AG08396 (cell line): ENCODE measurements around the gene WDR86.

Experiments used
- DNase-seq: peaks from one replicate; pipeline ENCODE4 v3.0.0; 2012; ENCODE audit warnings: low spot score, mixed read lengths

The WDR86 gene

DNA sequence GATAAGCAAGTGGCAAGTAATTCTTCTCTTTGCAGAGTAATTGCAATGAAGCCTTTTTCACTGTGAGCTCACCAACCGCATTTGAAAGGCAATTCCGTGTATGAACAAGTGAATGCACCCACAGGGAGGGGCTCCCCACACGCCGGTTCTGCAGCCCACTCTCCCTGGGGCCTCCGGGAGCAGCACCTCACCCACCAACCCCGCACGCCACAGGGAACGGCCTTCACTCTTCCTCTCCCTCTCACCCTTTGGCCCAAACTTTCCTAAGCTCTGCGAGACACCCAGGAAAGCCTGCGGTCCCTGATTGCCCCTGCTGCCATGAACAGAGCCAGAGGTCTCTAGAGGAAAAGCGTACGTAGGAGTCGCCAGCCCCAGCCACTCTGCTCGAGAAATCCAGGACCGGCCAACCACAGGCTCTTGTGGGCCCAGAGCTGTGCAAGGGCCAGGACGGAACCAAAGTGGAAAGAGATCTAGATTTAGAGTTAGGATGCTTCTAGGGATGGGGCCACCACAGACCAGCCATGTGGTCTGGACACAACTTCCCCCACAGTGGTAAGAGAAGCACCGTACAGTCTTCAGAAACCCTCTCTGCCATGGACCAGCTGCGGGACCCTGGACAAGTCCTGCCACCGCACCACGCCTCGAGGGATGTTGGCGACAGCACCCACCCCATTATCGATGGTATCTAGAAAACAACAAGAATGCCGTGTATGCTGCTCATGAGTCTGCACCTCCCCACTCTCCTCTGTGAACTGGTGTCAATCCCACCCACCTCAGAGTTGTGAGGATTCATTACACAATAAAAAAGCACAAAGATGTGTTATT, 3.6 kb downstream of the WDR86 start:
- no peak for DNase-seq

GRCh38 chr7:151405588-151405987, 4.2 kb downstream of the WDR86 start:
- DNase-seq = no peak

GRCh38 chr7:151405056-151405455, 4.8 kb downstream of the WDR86 start:
- no peak for DNase-seq

DNA sequence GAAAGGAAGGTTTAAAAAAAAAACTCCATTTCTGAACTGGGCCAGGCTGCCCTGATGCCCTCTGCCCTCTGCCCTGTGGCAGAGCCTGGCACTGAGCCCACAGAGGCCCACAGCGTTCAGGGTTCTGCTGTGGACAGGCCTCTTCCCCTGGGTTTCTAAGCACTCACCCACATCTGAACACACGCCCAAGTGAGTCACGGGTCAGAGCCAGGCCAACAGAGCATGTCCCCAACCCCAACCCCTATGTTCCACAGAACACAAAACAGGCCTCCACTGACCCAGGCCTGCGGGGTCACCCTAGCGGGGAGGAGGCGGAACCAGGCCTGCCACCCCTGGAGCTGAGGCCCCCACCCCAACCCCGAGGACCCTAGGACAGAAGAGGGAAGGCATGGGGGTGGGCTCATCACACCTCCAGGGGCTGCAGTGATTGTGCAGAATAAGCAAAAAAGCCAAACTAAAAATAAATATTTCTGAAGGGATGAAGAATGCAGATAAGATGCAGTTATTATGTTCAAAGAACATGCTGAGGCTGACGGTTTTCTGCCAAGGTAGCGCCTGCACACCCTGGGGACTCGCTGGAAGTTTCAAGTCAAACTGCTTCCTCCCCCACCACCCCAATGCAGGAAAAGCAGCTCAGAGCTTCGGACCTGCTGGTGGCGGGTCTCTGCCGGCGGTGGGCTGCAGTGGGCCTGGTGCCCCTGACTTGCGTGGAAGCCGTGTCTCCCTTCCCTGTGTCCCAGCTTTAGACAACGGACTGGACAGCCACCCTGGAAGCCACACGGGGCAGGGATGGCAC, 5.4 kb downstream of the WDR86 start:
- peak; percentile 56 for DNase-seq

DNA sequence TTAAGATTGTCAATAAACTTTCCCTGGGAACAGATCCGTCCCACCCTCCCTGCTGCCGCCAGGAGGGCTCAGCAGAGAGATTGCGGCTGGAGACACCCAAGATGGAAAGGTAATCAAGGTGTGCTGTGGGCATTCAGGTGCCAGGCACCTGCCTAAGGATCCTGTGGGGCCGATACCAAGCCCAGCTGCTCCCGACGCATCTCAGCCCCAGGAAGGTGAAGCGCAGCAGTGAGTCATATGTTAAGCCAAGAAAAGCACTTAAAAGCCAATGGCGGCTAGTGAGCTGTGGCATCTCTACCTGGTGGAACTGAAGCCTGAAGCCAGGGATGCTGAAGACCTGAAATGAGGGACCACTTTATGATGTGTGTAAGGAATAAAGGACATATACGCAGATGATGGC, 6.1 kb downstream of the WDR86 start:
- DNase-seq = no peak

DNA sequence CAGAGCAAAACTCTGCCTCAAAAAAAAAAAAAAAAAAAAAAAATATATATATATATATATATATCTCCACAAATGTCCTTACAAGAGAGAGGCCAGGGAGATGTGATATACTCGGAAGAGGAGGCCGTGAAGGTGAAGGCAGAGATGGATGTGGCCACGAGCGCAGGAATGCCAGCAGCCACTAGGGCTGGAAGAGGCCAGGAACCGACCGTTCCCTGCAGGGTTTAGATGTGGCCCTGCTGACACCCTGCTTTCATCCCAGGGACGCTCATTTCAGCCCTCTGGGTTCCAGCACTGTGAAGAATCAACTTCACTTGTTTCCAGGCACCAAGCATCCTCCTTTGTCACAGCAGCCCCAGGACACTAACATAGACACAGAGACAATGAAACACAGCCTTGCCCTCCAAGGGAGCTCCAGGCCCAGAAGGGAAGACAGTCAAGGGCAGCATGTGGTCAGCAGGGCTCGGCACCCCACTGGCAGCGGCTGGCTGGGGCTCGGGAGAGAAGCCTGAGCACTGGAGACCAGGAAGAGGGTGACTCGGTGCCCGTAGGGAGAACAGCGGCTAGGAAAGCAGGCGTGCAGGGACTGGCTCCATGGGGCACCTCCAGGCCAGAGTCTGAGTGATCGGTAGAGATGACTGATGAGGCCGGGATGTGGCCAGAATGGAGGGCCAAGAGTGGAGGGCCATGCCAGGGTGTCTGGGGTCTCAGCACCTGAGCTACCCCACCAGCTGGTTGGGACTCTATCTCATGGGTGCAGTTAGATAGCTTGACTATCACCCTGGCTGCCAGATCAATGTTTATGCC, 7.6 kb downstream of the WDR86 start:
- no peak for DNase-seq

GRCh38 chr7:151400626-151401315, 9.1 kb downstream of the WDR86 start:
- DNase-seq = no peak

DNA sequence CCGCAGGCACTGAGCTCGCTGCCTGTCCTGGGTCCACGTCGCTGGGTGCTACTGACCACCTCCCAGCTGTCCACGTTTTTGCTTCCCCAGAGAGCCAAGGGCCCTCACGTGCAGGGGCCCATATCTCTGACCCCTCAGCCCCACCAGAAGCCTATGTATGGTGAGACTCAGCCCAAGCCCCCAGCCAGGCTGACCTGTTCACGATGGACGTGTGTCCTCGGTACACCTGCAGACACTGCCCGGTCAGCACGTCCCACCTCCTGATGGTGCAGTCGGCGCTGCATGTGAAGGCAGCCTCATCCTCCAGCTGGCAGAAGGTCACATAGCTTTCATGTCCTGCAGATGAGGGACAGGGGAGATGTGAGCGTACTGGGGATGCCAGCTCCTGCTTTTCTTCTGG, 9.9 kb downstream of the WDR86 start:
- DNase-seq = no peak

DNA sequence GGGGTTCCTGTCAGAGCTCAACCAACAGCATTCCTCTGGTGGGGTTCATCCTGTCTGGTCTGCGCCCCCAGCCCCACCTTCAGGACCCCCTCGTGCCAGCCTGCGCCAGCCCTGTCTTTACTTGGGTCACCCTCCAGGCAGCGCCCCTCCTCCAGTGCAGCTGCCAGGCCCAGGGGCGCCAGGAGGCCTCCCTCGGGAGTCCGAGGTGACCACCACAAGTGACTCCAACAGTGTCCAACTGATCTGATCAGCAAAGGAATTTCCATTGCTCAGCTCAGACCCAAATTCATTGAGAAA, 10.6 kb downstream of the WDR86 start:
- no peak for DNase-seq

DNA sequence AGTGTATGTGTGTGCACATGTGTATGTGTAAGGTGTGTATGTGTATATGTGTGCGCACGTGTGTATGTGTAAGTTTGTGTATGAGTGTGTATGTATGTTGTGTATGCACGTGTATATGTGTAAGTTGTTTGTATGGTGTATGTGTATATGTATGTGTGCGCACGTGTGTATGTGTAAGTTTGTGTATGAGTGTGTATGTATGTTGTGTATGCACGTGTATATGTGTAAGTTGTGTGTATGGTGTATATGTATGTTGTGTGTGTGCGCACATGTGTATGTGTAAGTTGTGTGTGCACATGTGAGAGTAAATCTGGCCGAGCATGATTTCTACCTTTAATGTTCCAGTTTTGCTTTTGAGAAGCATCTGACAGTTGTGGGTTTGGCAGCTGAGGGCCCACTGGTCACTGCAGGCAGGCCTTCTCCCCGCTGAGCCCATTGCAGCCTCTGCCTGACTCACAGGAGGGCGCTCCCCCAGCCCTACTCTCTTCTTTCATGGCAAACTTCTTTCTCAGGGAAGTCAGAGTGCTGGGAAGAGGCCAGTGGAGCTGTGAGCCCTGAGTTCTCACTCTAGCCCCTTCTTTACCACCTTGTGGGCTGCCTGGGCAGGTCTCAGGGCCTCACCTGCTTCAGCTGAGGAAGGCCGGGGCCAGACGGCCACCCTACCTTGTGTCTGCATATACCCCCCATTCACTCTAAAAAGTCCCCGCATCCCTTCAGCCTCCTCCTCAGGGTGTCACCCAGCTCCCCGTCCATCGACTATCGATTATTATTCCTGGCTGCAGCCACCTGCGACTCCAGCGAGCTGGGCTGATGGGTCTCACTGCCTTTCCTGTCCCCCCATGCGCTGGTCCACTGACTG, 11.2 kb downstream of the WDR86 start:
- DNase-seq = no peak

DNA sequence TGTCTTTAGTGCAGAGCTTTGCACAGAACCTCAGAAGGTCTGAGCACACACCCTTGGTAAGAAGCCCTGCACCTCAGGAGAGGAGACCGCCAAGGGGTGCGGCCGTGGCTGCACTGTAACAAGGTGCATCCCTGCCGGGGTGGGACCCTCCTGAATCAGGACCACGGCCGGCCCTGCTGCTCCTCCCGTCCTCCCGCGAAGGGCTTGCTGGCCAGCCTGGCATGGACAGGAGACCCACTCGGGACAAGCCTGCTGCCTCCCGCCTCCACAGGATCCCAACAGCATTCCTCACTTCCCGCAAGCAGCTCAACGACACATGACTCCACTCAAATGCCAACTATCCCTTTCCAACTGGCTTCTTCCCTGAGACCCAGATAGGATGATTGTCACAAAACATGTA, 12.8 kb downstream of the WDR86 start:
- DNase-seq = no peak

DNA sequence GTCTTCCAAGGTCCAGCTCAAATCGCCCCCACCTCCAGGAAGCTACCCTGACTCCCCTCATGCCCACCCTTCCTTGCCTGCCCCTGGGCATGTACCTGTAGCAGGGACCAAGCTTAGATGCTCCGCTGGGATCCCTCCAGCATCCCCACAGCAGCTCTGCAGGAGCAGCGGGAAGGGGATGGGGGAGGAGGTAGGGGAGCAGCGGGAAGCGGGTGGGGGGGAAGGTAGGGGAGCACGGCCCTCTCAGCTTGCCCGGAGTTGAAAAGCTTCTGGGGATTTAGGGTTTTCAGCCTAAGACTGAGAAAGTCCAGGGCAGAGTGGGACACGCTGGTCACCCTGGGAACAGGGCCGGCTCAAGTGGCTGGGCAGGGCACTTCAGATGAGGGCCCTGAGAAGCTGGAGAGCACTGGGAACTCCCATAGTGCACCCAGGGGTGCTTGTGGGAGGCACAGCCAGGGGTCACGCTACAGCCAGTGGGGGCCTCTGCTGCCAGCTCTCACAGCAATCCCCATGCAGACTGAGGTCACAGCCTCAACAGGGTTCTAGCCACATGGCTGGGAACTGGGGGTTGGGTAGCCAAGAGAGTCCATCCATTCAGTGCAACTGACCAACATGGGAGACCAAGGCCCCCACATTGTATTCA, 13.4 kb downstream of the WDR86 start:
- no peak for DNase-seq

GRCh38 chr7:151395036-151395367, 14.8 kb downstream of the WDR86 start:
- DNase-seq = no peak

- DNase-seq = no peak
Observed at GRCh38 chr7:151394076-151395035, 15.5 kb downstream of the WDR86 start.

DNA sequence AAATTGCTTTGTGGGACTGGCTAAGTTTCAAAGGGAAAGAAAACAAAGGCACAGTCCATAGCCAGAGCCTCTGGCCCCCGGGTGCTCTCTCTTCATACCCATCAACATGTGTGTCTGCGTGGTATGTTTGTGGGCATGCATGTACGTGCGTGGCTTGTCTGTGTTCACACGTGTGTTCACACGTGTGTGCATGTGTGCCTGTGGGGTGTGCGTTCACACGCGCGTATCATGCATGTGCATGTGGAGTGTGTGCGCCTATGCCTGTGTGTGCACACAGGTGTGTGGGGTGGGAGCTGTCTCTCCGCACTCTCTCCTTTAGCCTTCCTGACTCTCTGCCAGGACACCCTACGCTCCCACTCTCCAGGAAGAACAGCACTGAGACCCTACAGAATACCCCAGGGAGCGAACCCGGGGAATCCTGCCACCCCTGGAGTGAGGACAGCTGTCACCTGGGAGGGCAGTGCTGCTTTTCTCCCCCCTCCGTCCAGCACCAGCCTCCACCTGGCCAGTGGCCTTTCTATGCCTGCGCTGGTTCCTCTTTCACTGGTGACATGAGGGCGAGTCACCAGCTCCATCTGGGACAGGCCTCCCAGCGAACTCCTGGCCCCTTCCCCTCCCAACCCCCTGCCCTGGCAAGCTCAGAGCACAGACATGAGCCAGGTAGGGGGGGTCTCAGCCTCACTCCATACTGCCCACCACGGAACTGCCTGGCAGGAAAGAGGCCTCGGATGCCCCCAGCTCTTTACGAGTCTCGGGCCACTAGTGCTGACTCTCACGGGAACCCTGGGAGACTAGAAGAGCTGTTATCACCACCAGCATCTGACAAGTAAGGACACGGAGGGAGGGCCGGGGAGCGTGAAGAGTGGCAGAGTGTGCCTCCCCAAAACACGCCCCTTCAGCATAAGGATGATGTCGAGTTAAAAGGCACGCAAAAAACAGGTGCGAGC, 16.5 kb downstream of the WDR86 start:
- DNase-seq = no peak

DNA sequence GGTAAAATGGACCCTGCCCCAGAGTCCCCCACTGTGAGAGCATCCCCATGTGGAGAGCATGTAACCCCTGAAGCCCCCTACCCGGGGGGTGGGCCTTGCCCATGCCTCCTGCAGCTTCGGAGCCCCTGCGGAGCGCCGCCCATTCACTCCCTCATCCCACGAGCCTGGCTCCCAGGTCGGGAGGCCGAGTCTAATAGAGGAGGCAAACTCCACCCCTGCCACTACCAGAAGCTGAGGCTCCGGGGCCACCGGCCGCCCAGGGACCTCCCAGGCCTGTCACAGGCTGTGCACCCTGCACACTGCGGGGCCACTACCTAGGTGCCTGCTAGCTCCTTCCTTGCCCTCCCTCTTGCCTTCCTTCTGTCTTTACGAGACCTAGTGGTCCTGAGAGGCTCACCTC, 17.4 kb downstream of the WDR86 start:
- no peak for DNase-seq

DNA sequence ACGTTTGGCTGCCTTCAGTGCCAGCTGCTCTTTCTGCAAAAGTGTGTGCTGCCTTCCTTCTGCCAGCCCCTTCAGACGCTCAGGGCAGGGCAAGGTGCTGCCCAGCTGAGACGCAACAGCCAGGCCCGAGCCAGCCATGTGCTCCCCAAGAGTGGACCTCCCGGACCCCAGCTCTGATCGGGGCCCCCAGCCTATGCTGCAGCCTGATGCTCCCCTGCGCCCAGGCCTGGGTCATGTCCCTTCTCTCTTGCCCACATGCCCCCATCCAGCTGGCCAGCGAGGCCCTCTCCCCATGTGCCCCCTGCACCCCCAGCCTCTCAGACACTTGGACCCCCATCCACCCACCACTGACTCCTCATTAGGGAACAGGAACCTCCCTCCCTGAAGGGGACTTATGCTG, 17.8 kb downstream of the WDR86 start:
- no peak for DNase-seq

GRCh38 chr7:151391358-151391730, 18.5 kb downstream of the WDR86 start:
- DNase-seq = no peak
